Transverse colon (tissue), 4 donors: ENCODE measurements around the gene LDLRAD4. TPM values are rescaled to one million over a fixed set of nuclear protein-coding genes. Genes with fewer than 3 reads are reported as not detected.

ENCODE experiments used
- DNase-seq: peaks from one replicate; pipeline ENCODE4 v3.0.0-alpha.2; 2019
- H3K27ac ChIP-seq, 4 donors: fragments of 200-600 bp; sonication (generic); 2 replicates each; pipeline ENCODE4 v1.5.1; 2016 to 2018; ENCODE audit warnings: inconsistent platforms in 4 of 4
- H3K27me3 ChIP-seq: fragments of 200-600 bp; sonication (generic); 2 replicates; pipeline ENCODE4 v1.5.1; 2017; ENCODE audit warnings: inconsistent platforms
- H3K36me3 ChIP-seq, 4 donors: fragments of 200-600 bp; sonication (generic); 2 replicates each; pipeline ENCODE4 v1.5.1; 2017 to 2019; ENCODE audit warnings: inconsistent platforms in 4 of 4
- H3K4me1 ChIP-seq, 4 donors: fragments of 200-600 bp; sonication (generic); 2 replicates each; pipeline ENCODE4 v1.5.1; 2017 to 2020; ENCODE audit warnings: inconsistent platforms in 4 of 4
- H3K4me3 ChIP-seq, 4 donors: fragments of 200-600 bp; sonication (generic); 1 replicate in 1 of 4; 2 replicates in 3 of 4; pipeline versions ENCODE4 v1.5.1 to v1.6.1; 2017 to 2019; ENCODE audit warnings: inconsistent platforms in 4 of 4
- H3K9me3 ChIP-seq, 2 donors: fragments of 200-600 bp; sonication (generic); 2 replicates each; pipeline ENCODE4 v1.5.1; 2017 to 2019; ENCODE audit warnings: inconsistent platforms in 2 of 2
- CTCF ChIP-seq, 5 experiments: fragments of 200-600 bp in 3 of 5; fragments of 450-650 bp in 2 of 5; sonication (generic) in 3 of 5; IDR thresholded peaks; 1 replicate in 2 of 5; 2 replicates in 3 of 5; pipeline ENCODE4 v1.5.1; 2016 to 2017; ENCODE audit warnings: antibody characterized with exemption in 5 of 5, inconsistent platforms in 3 of 5, mild to moderate bottlenecking in 2 of 5, moderate library complexity in 1 of 5
- EP300 ChIP-seq: sonication (generic); formaldehyde crosslinking; IDR thresholded peaks from one replicate; pipeline ENCODE4 v1.6.1; 2017; ENCODE audit warnings: antibody characterized with exemption, low read depth
- POLR2A ChIP-seq: fragments of 450-650 bp; IDR thresholded peaks from one replicate; pipeline ENCODE4 v1.6.1; 2016; ENCODE audit warnings: antibody characterized with exemption, mild to moderate bottlenecking, moderate library complexity
- POLR2AphosphoS5 ChIP-seq, 3 donors: sonication (generic); formaldehyde crosslinking; IDR thresholded peaks; one replicate each; pipeline ENCODE4 v1.6.1; 2016; ENCODE audit warnings: antibody characterized with exemption in 3 of 3
- WGBS, 2 donors: methylation state at CpG; one replicate each; pipeline ENCODE4 v1.1.5; 2018; ENCODE audit warnings: low coverage in 1 of 2; 5-methylcytosine and 5-hydroxymethylcytosine counted together
- in situ Hi-C, 4 donors: fragments of 200-750 bp; cut with MboI; loops; one replicate each; pipeline versions ENCODE4 v1.15.0 to v1.15.1; 2017; ENCODE audit warnings: low sequenced_read_pairs in 3 of 4, low pct_ligation_motif_present in 1 of 4, low pct_unique_long_range_greater_than_20kb in 1 of 4
- intact Hi-C: fragments of 100-400 bp; cut with DNase I; formaldehyde crosslinking; loops from one replicate; pipeline ENCODE4 v1.15.1; 2023; ENCODE audit warnings: low total_unique reads
- total RNA-seq, 4 donors: library from RNA; depleted of rRNA; stranded (reverse); fragments of >200 nt; gene quantifications; one replicate each; pipeline ENCODE4 v1.1.0, GENCODE V29; 2016

LDLRAD4 gene
- total RNA-seq, 4 donors from 2014 or later = 34.8 to 277 (median 60.6) TPM

- Histone ChIP-seq H3K4me1 (peaks cover 0 to 10% (median 2%) of the 10 kb centered on the region in 4 donors), H3K9me3 (no peaks in the 10 kb centered on the region), H3K4me3 (no peak overlapping the region), H3K27ac (no peak overlapping the region), H3K36me3 (no peaks in the 10 kb centered on the region), H3K27me3 (no peaks in the 10 kb centered on the region)
- intact Hi-C loops (no loop called here), in situ Hi-C loops (no loop called here)
- TF ChIP-seq EP300 (no peak), POLR2AphosphoS5 (IDR thresholded peaks at IDR 0.05) (no peak), POLR2A (no peak), CTCF (IDR thresholded peaks at IDR 0.05) (no peak)
- 81 to 89% methylated on average over 1 to 3 of the region's 3 CpGs for WGBS, 2 donors
- DNase-seq = no peak
These were observed 238.2 kb downstream of the LDLRAD4 start for GRCh38 chr18:13456736-13457271.

GRCh38 chr18:13457327-13457726 is 238.8 kb downstream of the LDLRAD4 start:
- TF ChIP-seq POLR2A = no peak
- no peak for TF ChIP-seq EP300
- no peak for TF ChIP-seq CTCF (IDR thresholded peaks at IDR 0.05)
- TF ChIP-seq POLR2AphosphoS5 (IDR thresholded peaks at IDR 0.05) = no peak
- H3K27ac ChIP-seq = no peak overlapping the region
- intact Hi-C loops = no loop called here
- no peaks in the 10 kb centered on the region for H3K9me3 ChIP-seq
- whole genome bisulfite sequencing, 2 donors = 83 to 85% methylated on average over 3 to 10 of the region's 10 CpGs
- H3K4me3 ChIP-seq = no peak overlapping the region
- H3K36me3 ChIP-seq = no peaks in the 10 kb centered on the region
- H3K4me1 ChIP-seq = peaks cover 0 to 4% (median 0%) of the 10 kb centered on the region in 4 donors
- no peaks in the 10 kb centered on the region for H3K27me3 ChIP-seq
- no peak for DNase-seq
- in situ Hi-C loops = no loop called here

GRCh38 chr18:13460946-13461345 is 242.4 kb downstream of the LDLRAD4 start:
- H3K9me3 ChIP-seq = no peaks in the 10 kb centered on the region
- TF ChIP-seq POLR2A = no peak
- no peak for TF ChIP-seq CTCF (IDR thresholded peaks at IDR 0.05)
- TF ChIP-seq EP300 = no peak
- no peak for TF ChIP-seq POLR2AphosphoS5 (IDR thresholded peaks at IDR 0.05)
- H3K36me3 ChIP-seq = no peaks in the 10 kb centered on the region
- no peaks in the 10 kb centered on the region for H3K27me3 ChIP-seq
- no peak overlapping the region for H3K27ac ChIP-seq
- DNase-seq = no peak
- in situ Hi-C loops = no loop called here
- intact Hi-C loops = no loop called here
- H3K4me1 ChIP-seq = peaks cover 0 to 7% (median 1%) of the 10 kb centered on the region in 4 donors
- H3K4me3 ChIP-seq = no peak overlapping the region
- WGBS, 2 donors = 100% methylated on average over 4 to 12 of the region's 12 CpGs

GRCh38 chr18:13461469-13461868 is 242.9 kb downstream of the LDLRAD4 start:
- Histone ChIP-seq H3K36me3 (no peaks in the 10 kb centered on the region), H3K27me3 (no peaks in the 10 kb centered on the region), H3K4me3 (no peak overlapping the region), H3K27ac (no peak overlapping the region), H3K9me3 (no peaks in the 10 kb centered on the region), H3K4me1 (peaks cover 0 to 7% (median 1%) of the 10 kb centered on the region in 4 donors)
- 96 to 97% methylated on average over 5 of the region's 5 CpGs for WGBS, 2 donors
- DNase-seq = no peak
- intact Hi-C loops = no loop called here
- in situ Hi-C loops = no loop called here
- TF ChIP-seq CTCF (IDR thresholded peaks at IDR 0.05) = no peak
- TF ChIP-seq EP300 = no peak
- TF ChIP-seq POLR2A = no peak
- TF ChIP-seq POLR2AphosphoS5 (IDR thresholded peaks at IDR 0.05) = no peak
